NCI-H446 treated with DMSO at 0.1 percent for 48 hours (cell line): Measurements from ENCODE around the gene SLC9A8.
"Not testable (repeated sequence)": the region's sequence is repeated elsewhere in the genome, so short reads cannot be mapped to it uniquely, and the experiment has no call there.

ENCODE experiments used
- DNase-seq: peaks from one replicate; lab custom pipeline; 2025; lab: John Stamatoyannopoulos, UW

SLC9A8 gene

GRCh38 chr20:49812507-49813304 lies at the start of gene SLC9A8:
SLC9A8 (plus strand) TSS chr20:49812828; CDS start chr20:49812923, 95 bp downstream.
- peak; percentile 75 for DNase-seq

GRCh38 chr20:49762940-49763766 lies 49.5 kb upstream of the SLC9A8 start:
- no peak for DNase-seq

GRCh38 chr20:49765413-49765736 lies 47.3 kb upstream of the SLC9A8 start:
- no peak for DNase-seq

GRCh38 chr20:49765846-49766541 lies 46.6 kb upstream of the SLC9A8 start:
- DNase-seq: no peak

- no peak for DNase-seq
These were observed 45.6 kb upstream of the SLC9A8 start for GRCh38 chr20:49766979-49767521.

- DNase-seq: no peak
These were observed 44.2 kb upstream of the SLC9A8 start for GRCh38 chr20:49768204-49769047.

- no peak for DNase-seq
These were observed 43.5 kb upstream of the SLC9A8 start for GRCh38 chr20:49769048-49769581.

- DNase-seq: no peak
These were observed 42.0 kb upstream of the SLC9A8 start for GRCh38 chr20:49770634-49771033.

GRCh38 chr20:49774213-49774612 lies 38.4 kb upstream of the SLC9A8 start:
- DNase-seq: not testable (repeated sequence)

- peak; percentile 47 for DNase-seq
These were observed 37.4 kb upstream of the SLC9A8 start for GRCh38 chr20:49775229-49775693.

GRCh38 chr20:49779972-49780371 lies 32.7 kb upstream of the SLC9A8 start:
- no peak for DNase-seq

- DNase-seq: no peak
These were observed 31.0 kb upstream of the SLC9A8 start for GRCh38 chr20:49781676-49782075.

GRCh38 chr20:49782439-49782838 lies 30.2 kb upstream of the SLC9A8 start:
- DNase-seq: not testable (repeated sequence)

- DNase-seq: peak; percentile 63
These were observed 29.3 kb upstream of the SLC9A8 start for GRCh38 chr20:49783021-49783995.

- DNase-seq: no peak
These were observed 28.3 kb upstream of the SLC9A8 start for GRCh38 chr20:49784291-49784690.

- DNase-seq: no peak
These were observed 27.3 kb upstream of the SLC9A8 start for GRCh38 chr20:49785149-49785851.

GRCh38 chr20:49785852-49786175 lies 26.8 kb upstream of the SLC9A8 start:
- no peak for DNase-seq

GRCh38 chr20:49786196-49786595 lies 26.4 kb upstream of the SLC9A8 start:
- DNase-seq: no peak

GRCh38 chr20:49786668-49787370 lies 25.8 kb upstream of the SLC9A8 start:
- DNase-seq: no peak
